Measurements from ENCODE around the gene KCNK7. TPM values are rescaled to one million over a fixed set of nuclear protein-coding genes. Genes with fewer than 3 reads are reported as not detected.

Gene KCNK7
- total RNA-seq, 4 donors from 2014 or later = 32.6 to 183 (median 144) TPM

- 97% methylated on average over 12 of the region's 30 CpGs for WGBS
- no peak overlapping the region for H3K4me3 ChIP-seq
- H3K4me1 ChIP-seq = no peaks in the 10 kb centered on the region
- DNase-seq (ENCODE audit: low spot score in 2 of 2) = no peak
- TF ChIP-seq POLR2A (IDR thresholded peaks at IDR 0.05) (no peak), CTCF (IDR thresholded peaks at IDR 0.05) (no peak), EP300 (IDR thresholded peaks at IDR 0.05) (no peak)
- no peaks in the 10 kb centered on the region for H3K27me3 ChIP-seq
- peaks cover 97% of the 10 kb centered on the region for H3K36me3 ChIP-seq
- no peak overlapping the region for H3K27ac ChIP-seq
- H3K9me3 ChIP-seq = no peaks in the 10 kb centered on the region
Measured at GRCh38 chr11:65624931-65625627, 29.5 kb upstream of the KCNK7 start.

GRCh38 chr11:65623852-65624616, 28.4 kb upstream of the KCNK7 start:
- H3K9me3 ChIP-seq = no peaks in the 10 kb centered on the region
- DNase-seq (ENCODE audit: low spot score in 2 of 2) = no peak

GRCh38 chr11:65623177-65623576, 27.6 kb upstream of the KCNK7 start:
- Histone ChIP-seq H3K27ac (no peak overlapping the region), H3K36me3 (peaks cover 97% of the 10 kb centered on the region), H3K4me1 (no peaks in the 10 kb centered on the region), H3K27me3 (no peaks in the 10 kb centered on the region), H3K9me3 (no peaks in the 10 kb centered on the region), H3K4me3 (no peak overlapping the region)
- WGBS = 88% methylated on average over 13 of the region's 14 CpGs
- TF ChIP-seq POLR2A (IDR thresholded peaks at IDR 0.05) = no peak
- TF ChIP-seq POLR2AphosphoS5 (IDR thresholded peaks at IDR 0.05) = no peak
- TF ChIP-seq CTCF (IDR thresholded peaks at IDR 0.05) = no peak
- no peak for TF ChIP-seq EP300 (IDR thresholded peaks at IDR 0.05)
- DNase-seq (ENCODE audit: low spot score in 2 of 2) = no peak

More at GRCh38 chr11:65623852-65624616, 28.4 kb upstream of the KCNK7 start:
- 93% methylated on average over 21 of the region's 25 CpGs for WGBS
- TF ChIP-seq POLR2A (IDR thresholded peaks at IDR 0.05) (no peak), POLR2AphosphoS5 (IDR thresholded peaks at IDR 0.05) (no peak), CTCF (IDR thresholded peaks at IDR 0.05) (no peak), EP300 (IDR thresholded peaks at IDR 0.05) (no peak)
- H3K27ac ChIP-seq = no peak overlapping the region
- no peaks in the 10 kb centered on the region for H3K27me3 ChIP-seq
- H3K36me3 ChIP-seq = peaks cover 97% of the 10 kb centered on the region
- H3K4me1 ChIP-seq = no peaks in the 10 kb centered on the region
- no peak overlapping the region for H3K4me3 ChIP-seq

GRCh38 chr11:65622011-65622410, 26.4 kb upstream of the KCNK7 start:
- WGBS = 92% methylated on average over 12 of the region's 16 CpGs
- no peak for DNase-seq (ENCODE audit: low spot score in 2 of 2)
- H3K4me3 ChIP-seq = no peak overlapping the region
- TF ChIP-seq POLR2A (IDR thresholded peaks at IDR 0.05) (no peak), CTCF (IDR thresholded peaks at IDR 0.05) (no peak), POLR2AphosphoS5 (IDR thresholded peaks at IDR 0.05) (no peak), EP300 (IDR thresholded peaks at IDR 0.05) (no peak)
- H3K36me3 ChIP-seq = peaks cover 96% of the 10 kb centered on the region
- no peaks in the 10 kb centered on the region for H3K9me3 ChIP-seq
- no peak overlapping the region for H3K27ac ChIP-seq
- H3K27me3 ChIP-seq = no peaks in the 10 kb centered on the region
- H3K4me1 ChIP-seq = peaks cover 6% of the 10 kb centered on the region

GRCh38 chr11:65621460-65621859, 25.9 kb upstream of the KCNK7 start:
- Histone ChIP-seq H3K4me3 (no peak overlapping the region), H3K9me3 (no peaks in the 10 kb centered on the region), H3K36me3 (peaks cover 91% of the 10 kb centered on the region), H3K27ac (no peak overlapping the region), H3K27me3 (no peaks in the 10 kb centered on the region), H3K4me1 (peaks cover 11% of the 10 kb centered on the region)
- no peak for TF ChIP-seq EP300 (IDR thresholded peaks at IDR 0.05)
- no peak for TF ChIP-seq POLR2AphosphoS5 (IDR thresholded peaks at IDR 0.05)
- TF ChIP-seq CTCF (IDR thresholded peaks at IDR 0.05) = no peak
- no peak for TF ChIP-seq POLR2A (IDR thresholded peaks at IDR 0.05)
- DNase-seq (ENCODE audit: low spot score in 2 of 2) = no peak
- WGBS = 93% methylated on average over 12 of the region's 14 CpGs
